Measurements from ENCODE around the gene MRPL23.

The MRPL23 gene

GRCh38 chr11:1921574-1922141 lies 25.5 kb upstream of the MRPL23 start:
- no peak for DNase-seq (ENCODE audit: low read depth)

DNA sequence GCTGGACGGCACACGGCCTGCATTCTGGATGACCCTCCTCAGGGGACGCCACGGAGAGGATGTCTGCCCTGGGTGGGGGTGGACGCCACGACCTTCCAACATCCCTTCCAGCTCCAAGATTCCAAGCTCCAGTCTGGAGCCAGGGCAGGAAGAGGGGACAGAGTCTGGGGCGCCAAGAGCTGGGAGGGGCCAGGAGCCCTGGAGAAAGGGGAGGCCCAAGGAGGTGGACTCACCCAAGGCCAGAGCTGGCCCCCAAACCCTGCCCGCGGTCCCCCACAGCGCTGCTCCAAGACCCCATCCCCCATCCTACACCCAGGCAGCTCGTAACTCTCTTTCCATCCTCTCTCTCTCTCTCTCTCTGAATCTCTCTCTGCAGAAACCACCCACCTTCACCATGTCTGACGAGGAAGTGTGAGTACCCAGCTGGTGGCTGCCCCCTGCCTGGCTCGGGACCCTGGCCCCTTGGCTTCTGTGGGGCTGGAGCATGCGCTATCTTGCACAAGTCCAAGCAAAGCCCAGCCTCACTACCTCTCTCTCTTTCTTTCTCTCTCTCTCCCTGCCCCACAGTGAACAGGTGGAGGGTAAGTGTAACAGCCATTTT lies 24.6 kb upstream of the MRPL23 start:
- no peak for DNase-seq (ENCODE audit: low read depth)

GRCh38 chr11:1923201-1923956 lies 23.8 kb upstream of the MRPL23 start:
- DNase-seq (ENCODE audit: low read depth) = no peak

GRCh38 chr11:1924181-1924580 lies 23.0 kb upstream of the MRPL23 start:
- no peak for DNase-seq (ENCODE audit: low read depth)

GRCh38 chr11:1924646-1925372 lies 22.3 kb upstream of the MRPL23 start:
- no peak for DNase-seq (ENCODE audit: low read depth)

DNA sequence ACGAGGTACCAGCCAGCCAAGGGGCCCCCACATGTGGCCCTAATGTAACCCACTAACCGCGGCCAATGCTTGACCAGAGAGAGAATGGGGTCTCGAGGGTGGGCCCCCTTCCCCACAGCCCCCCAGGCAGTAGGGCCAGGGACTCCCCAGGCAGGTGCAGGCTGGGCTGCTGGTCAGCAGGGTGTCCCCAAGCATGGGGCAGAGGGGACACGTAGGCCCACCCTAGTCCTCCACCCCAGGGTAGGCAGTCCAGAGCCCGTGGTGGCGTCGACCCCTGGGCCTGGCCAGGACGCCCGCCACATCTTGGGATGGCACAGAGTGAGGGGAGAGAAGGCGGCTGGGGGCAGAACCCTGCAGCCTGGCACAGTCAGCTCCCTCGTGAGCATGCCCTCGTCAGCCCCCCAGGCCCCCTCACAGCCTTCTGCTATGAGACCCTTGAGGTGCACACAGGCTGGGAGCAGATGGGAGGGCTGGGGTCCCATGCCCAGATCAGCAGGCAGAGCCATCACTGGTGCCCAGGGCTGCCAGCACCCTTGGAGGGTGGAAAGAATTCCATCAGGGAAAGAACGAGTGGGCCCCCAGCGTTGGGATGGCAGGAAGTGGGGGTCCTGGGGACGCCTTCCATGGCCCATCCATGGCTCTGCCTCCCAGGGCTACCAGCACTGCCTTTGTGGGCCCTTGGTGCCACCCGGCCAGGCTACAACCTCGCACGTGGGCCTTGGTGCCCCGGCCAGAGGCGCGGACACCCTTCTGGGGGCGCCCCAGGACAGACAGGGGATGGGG lies 21.6 kb upstream of the MRPL23 start:
- DNase-seq (ENCODE audit: low read depth) = no peak

- DNase-seq (ENCODE audit: low read depth) = no peak
These were observed 20.7 kb upstream of the MRPL23 start for GRCh38 chr11:1926156-1927025.

GRCh38 chr11:1927026-1927847 lies 19.9 kb upstream of the MRPL23 start:
- DNase-seq (ENCODE audit: low read depth) = no peak

- DNase-seq (ENCODE audit: low read depth) = no peak
These were observed 19.2 kb upstream of the MRPL23 start for GRCh38 chr11:1927848-1928469.

DNA sequence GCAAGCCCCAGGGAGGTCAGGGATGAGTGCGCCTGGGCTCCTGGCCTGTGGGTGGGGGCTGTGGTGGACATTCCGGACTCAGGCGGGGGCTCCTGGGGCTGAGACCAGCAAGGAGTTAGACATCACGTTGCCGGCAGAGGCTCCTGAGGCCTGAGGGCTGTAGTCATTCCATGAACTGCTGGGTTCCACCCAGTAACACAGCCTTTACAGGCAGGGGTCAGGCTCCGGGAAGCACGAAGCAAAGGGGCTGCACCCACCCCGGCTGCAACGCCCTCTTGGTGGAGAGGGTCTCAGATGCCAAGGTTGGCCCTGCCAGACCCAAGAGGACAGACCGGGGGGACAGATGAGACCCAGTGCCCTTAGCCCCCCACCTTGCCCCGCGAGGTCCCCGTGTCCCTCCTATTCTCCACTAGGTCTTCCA lies 18.7 kb upstream of the MRPL23 start:
- DNase-seq (ENCODE audit: low read depth) = no peak

DNA sequence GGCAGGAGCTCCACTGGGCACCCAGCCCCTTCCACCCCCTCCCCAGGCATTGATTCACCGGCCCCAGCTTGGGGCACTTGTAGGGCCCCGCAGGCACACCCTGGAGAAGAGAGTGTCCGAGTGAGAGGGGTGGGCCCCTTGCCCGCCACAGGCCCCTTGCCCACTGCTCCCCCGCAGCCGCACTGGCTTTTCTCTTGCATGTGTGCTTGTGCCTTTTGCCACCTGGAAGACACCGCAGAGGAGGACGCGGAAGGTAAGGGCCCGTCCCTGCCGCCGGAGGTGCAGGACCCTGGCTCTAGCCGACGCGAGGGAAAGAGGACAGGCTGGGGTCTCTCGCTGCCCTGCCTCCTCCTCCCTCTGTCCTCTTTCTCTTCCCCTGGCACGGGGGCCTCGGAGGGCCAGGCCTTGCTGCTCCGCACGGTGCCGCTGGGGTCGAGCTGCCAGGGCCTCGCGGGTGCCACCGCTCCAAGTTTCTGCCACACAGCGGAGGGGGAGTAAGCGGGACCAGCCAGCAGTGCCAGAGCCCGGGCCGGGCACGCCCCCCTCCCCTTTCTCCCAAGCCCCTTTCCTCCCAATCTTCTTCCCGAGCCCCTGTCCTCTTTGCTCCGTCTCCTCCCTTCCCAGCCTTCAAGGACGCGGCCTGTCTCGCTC lies 18.1 kb upstream of the MRPL23 start:
- DNase-seq (ENCODE audit: low read depth) = no peak

GRCh38 chr11:1929621-1930461 lies 17.3 kb upstream of the MRPL23 start:
- no peak for DNase-seq (ENCODE audit: low read depth)

- DNase-seq (ENCODE audit: low read depth) = no peak
These were observed 16.7 kb upstream of the MRPL23 start for GRCh38 chr11:1930462-1930830.

GRCh38 chr11:1931341-1932104 lies 15.6 kb upstream of the MRPL23 start:
- no peak for DNase-seq (ENCODE audit: low read depth)

GRCh38 chr11:1932105-1932480 lies 15.0 kb upstream of the MRPL23 start:
- no peak for DNase-seq (ENCODE audit: low read depth)

DNA sequence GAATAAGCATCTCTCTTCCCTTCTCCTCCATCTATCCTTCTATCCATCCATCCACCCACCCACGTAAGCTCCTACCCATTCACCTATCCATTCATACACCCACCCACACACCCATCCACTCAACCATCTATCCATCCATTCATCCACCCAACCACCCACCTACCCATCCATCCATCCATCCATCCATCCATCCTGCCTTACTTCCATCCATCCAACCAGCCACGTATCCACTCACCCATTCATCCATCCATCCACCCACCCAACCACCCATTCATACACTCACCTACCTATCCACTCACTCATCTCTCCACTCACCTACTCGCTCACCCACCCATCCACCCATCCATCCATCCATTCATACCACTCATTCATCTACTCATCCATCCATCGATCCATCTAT lies 14.5 kb upstream of the MRPL23 start:
- DNase-seq (ENCODE audit: low read depth) = no peak

Data from stimulated activated CD8-positive, alpha-beta memory T cell treated with anti-CD3 and anti-CD28 coated beads, Interleukin-12 subunit alpha, Interleukin-12 subunit beta, amount 100 ng/mL, for 1 hour (primary cell).